HG03432 (cell line): ENCODE results near the gene SENP2.

Experiments used
- ATAC-seq: cut with Tn5 transposase; IDR thresholded peaks from one replicate; pipeline ENCODE4 v1.9.1; 2021; ENCODE audit warnings: mild to moderate bottlenecking, moderate library complexity; ENCODE audit not compliant: unreplicated experiment

The SENP2 gene

DNA sequence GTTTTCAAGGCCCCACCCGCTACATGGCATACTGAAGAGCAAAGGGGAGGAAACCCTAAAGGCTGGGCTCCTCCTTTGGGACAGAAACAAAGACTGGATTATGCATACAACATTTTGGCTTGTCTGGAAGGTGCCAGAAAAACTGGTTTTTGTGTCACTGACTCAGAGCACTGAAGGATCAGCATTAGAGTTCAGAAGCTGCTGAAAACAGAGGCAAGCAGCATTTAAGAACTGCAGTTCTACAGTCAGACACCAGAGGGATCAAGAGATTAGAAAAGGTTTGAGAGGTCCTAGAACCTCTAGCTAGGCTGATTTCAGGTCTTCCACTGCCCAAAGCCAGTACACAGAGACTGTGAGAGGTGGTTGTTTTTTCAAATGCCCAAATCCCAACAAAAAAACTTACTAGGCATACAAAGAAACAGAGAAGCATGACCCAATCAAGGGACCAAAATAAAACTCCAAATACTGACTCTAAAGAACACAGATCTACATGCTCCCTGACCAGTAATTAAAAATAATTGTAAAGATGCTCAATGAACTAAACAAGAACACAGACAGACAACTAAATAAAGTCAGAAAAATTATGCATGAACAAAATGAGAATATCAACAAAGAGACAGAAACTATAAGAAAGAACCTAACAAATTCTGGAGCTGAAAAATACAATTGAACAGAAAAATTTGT is 91.2 kb downstream of the SENP2 start:
- no peak for ATAC-seq

GRCh38 chr3:185678027-185678426 is 91.9 kb downstream of the SENP2 start:
- ATAC-seq, result no peak

DNA sequence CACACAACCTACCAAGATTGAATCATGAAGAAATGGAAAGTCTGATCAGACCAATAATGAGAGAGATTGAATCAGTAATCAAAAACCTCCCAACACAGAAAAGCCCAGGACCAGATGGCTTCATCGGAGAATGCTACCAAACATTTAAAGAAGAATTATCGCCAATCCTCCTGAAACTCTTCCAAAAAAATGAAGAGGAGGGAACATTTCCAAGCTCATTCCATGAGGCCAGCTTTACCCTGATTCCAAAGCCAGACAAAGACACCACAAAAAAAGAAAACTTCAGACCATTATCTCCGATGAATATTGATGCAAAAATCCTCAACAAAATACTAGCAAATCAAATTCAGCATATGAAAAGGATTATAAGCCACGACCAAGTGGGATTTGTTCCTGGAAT is 94.1 kb downstream of the SENP2 start:
- no peak for ATAC-seq
